ENCODE results near the gene RRAS. TPM values are rescaled to one million over a fixed set of nuclear protein-coding genes. Genes with fewer than 3 reads are reported as not detected.

RRAS gene
- polyA plus RNA-seq, 1 donor from 2014 or later, result not detected

DNA sequence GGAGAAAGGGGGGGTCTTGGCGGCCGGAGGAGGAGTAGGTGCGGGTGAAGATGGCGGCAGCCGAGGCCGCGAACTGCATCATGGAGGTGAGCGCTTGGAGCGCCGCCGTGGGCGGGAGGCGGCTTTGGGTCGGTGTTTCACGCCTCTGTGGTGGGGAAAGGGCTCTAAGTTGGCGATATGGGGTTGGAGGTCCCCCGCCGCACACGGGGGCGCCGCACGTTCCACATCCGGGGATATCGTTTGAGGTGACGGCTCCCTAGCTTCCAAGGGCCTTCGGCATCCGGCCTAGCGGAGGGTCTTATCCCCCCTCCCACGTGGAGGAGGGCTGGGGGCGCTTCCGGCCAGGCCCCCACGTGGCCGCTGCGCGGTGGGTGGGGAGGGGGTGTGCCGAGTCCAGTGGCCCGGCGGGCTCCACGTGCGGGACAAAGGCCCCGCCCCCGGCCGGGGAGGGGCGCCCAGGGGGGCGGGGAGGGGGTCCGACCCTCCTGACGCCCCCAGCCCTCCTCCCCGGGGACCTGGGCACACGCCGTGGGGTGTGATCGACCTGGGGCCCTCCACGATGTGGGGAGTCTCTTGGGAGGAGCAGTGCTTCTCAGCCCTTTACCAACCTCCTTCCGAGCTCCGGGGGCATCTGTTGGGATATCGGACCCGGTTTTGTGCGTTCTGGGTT, 37.4 kb upstream of the RRAS start, which contains the start of gene PRMT1:
Gene PRMT1, plus strand, starts transcription at position 41 of the 670 bp plus-strand sequence. Its CDS starts 10 bp downstream, at position 51.
- H2AFZ ChIP-seq (ENCODE audit: low read depth, low read length), result peak within 1 kb of the TSS; percentile 73
- peak within 1 kb of the TSS; percentile 97 for H3K27ac ChIP-seq (ENCODE audit: low read length)
- H3K36me3 ChIP-seq (ENCODE audit: insufficient read depth, low read length), result no peaks in the 10 kb centered on the region
- H3K9ac ChIP-seq (ENCODE audit: low read length), result peak within 1 kb of the TSS; percentile 98
- H3K79me2 ChIP-seq (replicated peaks; ENCODE audit: insufficient read depth, low read length), result peaks cover 35% of the 10 kb centered on the region
- no peaks in the 10 kb centered on the region for H4K20me1 ChIP-seq (ENCODE audit: insufficient read depth)
- no peaks in the 10 kb centered on the region for H3K9me2 ChIP-seq (ENCODE audit: insufficient read depth, low read length)
- peak within 1 kb of the TSS; percentile 100 for H3K4me3 ChIP-seq (ENCODE audit: low read length)
- peaks cover 3% of the 10 kb centered on the region for H3F3A ChIP-seq (ENCODE audit: insufficient read depth, low read length, poor library complexity, severe bottlenecking)
- no peaks in the 10 kb centered on the region for H3K27me3 ChIP-seq (ENCODE audit: insufficient read depth, low read depth, low read length)
- peak within 1 kb of the TSS; percentile 88 for H3K4me2 ChIP-seq (ENCODE audit: low read length)
- no peaks in the 10 kb centered on the region for H3K9me3 ChIP-seq (ENCODE audit: low read length)
- TF ChIP-seq RAD21 (conservative IDR thresholded peaks at IDR 0.05) (no peak), MXI1 (conservative IDR thresholded peaks at IDR 0.05; ENCODE audit: poor library complexity, severe bottlenecking) (peak; percentile 96), EP300 (conservative IDR thresholded peaks at IDR 0.05; ENCODE audit: poor library complexity, severe bottlenecking) (peak; percentile 48), TAF1 (IDR thresholded peaks at IDR 0.05; ENCODE audit: low read depth) (peak; percentile 50), EZH2 (IDR thresholded peaks at IDR 0.05; ENCODE audit: borderline replicate concordance, insufficient read depth, low read length, poor library complexity, severe bottlenecking) (no peak), POLR2AphosphoS5 (IDR thresholded peaks at IDR 0.05) (peak; percentile 98), SMC3 (conservative IDR thresholded peaks at IDR 0.05; ENCODE audit: poor library complexity) (no peak)
- TF ChIP-seq, protein P1, sequence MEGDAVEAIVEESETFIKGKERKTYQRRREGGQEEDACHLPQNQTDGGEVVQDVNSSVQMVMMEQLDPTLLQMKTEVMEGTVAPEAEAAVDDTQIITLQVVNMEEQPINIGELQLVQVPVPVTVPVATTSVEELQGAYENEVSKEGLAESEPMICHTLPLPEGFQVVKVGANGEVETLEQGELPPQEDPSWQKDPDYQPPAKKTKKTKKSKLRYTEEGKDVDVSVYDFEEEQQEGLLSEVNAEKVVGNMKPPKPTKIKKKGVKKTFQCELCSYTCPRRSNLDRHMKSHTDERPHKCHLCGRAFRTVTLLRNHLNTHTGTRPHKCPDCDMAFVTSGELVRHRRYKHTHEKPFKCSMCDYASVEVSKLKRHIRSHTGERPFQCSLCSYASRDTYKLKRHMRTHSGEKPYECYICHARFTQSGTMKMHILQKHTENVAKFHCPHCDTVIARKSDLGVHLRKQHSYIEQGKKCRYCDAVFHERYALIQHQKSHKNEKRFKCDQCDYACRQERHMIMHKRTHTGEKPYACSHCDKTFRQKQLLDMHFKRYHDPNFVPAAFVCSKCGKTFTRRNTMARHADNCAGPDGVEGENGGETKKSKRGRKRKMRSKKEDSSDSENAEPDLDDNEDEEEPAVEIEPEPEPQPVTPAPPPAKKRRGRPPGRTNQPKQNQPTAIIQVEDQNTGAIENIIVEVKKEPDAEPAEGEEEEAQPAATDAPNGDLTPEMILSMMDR (IDR thresholded peaks at IDR 0.05; ENCODE audit: poor library complexity, severe bottlenecking), result peak; percentile 45
- TF ChIP-seq, protein P2, sequence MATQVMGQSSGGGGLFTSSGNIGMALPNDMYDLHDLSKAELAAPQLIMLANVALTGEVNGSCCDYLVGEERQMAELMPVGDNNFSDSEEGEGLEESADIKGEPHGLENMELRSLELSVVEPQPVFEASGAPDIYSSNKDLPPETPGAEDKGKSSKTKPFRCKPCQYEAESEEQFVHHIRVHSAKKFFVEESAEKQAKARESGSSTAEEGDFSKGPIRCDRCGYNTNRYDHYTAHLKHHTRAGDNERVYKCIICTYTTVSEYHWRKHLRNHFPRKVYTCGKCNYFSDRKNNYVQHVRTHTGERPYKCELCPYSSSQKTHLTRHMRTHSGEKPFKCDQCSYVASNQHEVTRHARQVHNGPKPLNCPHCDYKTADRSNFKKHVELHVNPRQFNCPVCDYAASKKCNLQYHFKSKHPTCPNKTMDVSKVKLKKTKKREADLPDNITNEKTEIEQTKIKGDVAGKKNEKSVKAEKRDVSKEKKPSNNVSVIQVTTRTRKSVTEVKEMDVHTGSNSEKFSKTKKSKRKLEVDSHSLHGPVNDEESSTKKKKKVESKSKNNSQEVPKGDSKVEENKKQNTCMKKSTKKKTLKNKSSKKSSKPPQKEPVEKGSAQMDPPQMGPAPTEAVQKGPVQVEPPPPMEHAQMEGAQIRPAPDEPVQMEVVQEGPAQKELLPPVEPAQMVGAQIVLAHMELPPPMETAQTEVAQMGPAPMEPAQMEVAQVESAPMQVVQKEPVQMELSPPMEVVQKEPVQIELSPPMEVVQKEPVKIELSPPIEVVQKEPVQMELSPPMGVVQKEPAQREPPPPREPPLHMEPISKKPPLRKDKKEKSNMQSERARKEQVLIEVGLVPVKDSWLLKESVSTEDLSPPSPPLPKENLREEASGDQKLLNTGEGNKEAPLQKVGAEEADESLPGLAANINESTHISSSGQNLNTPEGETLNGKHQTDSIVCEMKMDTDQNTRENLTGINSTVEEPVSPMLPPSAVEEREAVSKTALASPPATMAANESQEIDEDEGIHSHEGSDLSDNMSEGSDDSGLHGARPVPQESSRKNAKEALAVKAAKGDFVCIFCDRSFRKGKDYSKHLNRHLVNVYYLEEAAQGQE (IDR thresholded peaks at IDR 0.05; ENCODE audit: borderline replicate concordance), result peak; percentile 64

GRCh38 chr19:49676784-49677230, 36.9 kb upstream of the RRAS start:
- Histone ChIP-seq H3K27me3 (ENCODE audit: insufficient read depth, low read depth, low read length) (no peaks in the 10 kb centered on the region), H3K9me3 (ENCODE audit: low read length) (no peaks in the 10 kb centered on the region), H3K27ac (ENCODE audit: low read length) (peak overlapping the region; percentile 97), H3K4me3 (ENCODE audit: low read length) (peak overlapping the region; percentile 100), H3K36me3 (ENCODE audit: insufficient read depth, low read length) (no peaks in the 10 kb centered on the region), H3K79me2 (replicated peaks; ENCODE audit: insufficient read depth, low read length) (peaks cover 35% of the 10 kb centered on the region), H2AFZ (ENCODE audit: low read depth, low read length) (no peak overlapping the region), H3K4me2 (ENCODE audit: low read length) (no peak overlapping the region), H3K9me2 (ENCODE audit: insufficient read depth, low read length) (no peaks in the 10 kb centered on the region), H3K9ac (ENCODE audit: low read length) (peak overlapping the region; percentile 98), H4K20me1 (ENCODE audit: insufficient read depth) (no peaks in the 10 kb centered on the region), H3F3A (ENCODE audit: insufficient read depth, low read length, poor library complexity, severe bottlenecking) (peaks cover 3% of the 10 kb centered on the region)
- TF ChIP-seq EP300 (conservative IDR thresholded peaks at IDR 0.05; ENCODE audit: poor library complexity, severe bottlenecking), result no peak

All from neural cell (in vitro differentiated cells).